Mucosa of descending colon (tissue), 3 donors: ENCODE results near the gene MOV10. TPM values are rescaled to one million over a fixed set of nuclear protein-coding genes. Genes with fewer than 3 reads are reported as not detected.

Experiments
- ATAC-seq: fragments of 200-7000 bp; cut with Tn5 transposase; one replicate; pipeline ENCODE4 v1.9.1; 2020; ENCODE audit warnings: mild to moderate bottlenecking, moderate library complexity
- DNase-seq, 3 donors: peaks; one replicate each; pipeline ENCODE4 v3.0.0-alpha.2; 2020
- H3K36me3 ChIP-seq: fragments of 200-600 bp; one replicate; pipeline ENCODE4 v1.8.0; 2021; ENCODE audit warnings: low read depth, mild to moderate bottlenecking
- H3K4me1 ChIP-seq: fragments of 200-600 bp; one replicate; pipeline ENCODE4 v1.8.0; 2021; ENCODE audit warnings: low read depth, mild to moderate bottlenecking
- H3K4me3 ChIP-seq: fragments of 200-600 bp; one replicate; pipeline ENCODE4 v1.8.0; 2021; ENCODE audit warnings: mild to moderate bottlenecking
- H3K9me3 ChIP-seq: fragments of 200-600 bp; one replicate; pipeline ENCODE4 v1.8.0; 2021; ENCODE audit warnings: mild to moderate bottlenecking
- CTCF ChIP-seq: fragments of 200-600 bp; IDR thresholded peaks from one replicate; pipeline ENCODE4 v1.8.0; 2022; ENCODE audit warnings: antibody characterized with exemption, mild to moderate bottlenecking
- intact Hi-C, 2 donors: fragments of 100-400 bp; cut with DNase I in 1 of 2; cut with micrococcal nuclease in 1 of 2; formaldehyde crosslinking; loops; one replicate each; pipeline versions ENCODE4 v1.11.0 to v1.11.1; 2022; cut with DNase I, micrococcal nuclease
- total RNA-seq, 3 donors: library from RNA; stranded (reverse); fragmentation: NEBNext Ultra II Directional in 2 of 3; extraction: Animal tissue kit (Norgen Biotek cat#: 25700) in 2 of 3; gene quantifications; one replicate each; pipeline versions ENCODE4 v1.2.1 to v1.2.4, GENCODE V29; 2021 to 2023
- donor health status: DM: no; HTN: no; CAD: no; lungs with moderate emphysema.
- donor health status: DM: no; HTN: no; CAD: no.
- donor health status: DM: no; HTN: yes; CAD: no.

Gene MOV10
- total RNA-seq, 3 donors from 2014 or later: 66.4 to 85.2 (median 77.6) TPM

- ATAC-seq (no peak), DNase-seq (no peak)
- Histone ChIP-seq H3K4me1 (no peaks in the 10 kb centered on the region), H3K4me3 (no peak overlapping the region), H3K36me3 (no peaks in the 10 kb centered on the region), H3K9me3 (no peaks in the 10 kb centered on the region)
- intact Hi-C loops: no loop called here
- TF ChIP-seq CTCF: no peak
Observed at GRCh38 chr1:112651205-112651604, 23.3 kb upstream of the MOV10 start.

- H3K4me1 ChIP-seq: no peaks in the 10 kb centered on the region
- no peak for TF ChIP-seq CTCF
- peaks cover 13% of the 10 kb centered on the region for H3K36me3 ChIP-seq
- no peaks in the 10 kb centered on the region for H3K9me3 ChIP-seq
- ATAC-seq (no peak), DNase-seq (no peak)
- intact Hi-C loops: no loop called here
- H3K4me3 ChIP-seq: no peak overlapping the region
Observed at GRCh38 chr1:112665857-112666256, 8.6 kb upstream of the MOV10 start.

- DNase-seq (no peak), ATAC-seq (no peak)
- intact Hi-C loops: no loop called here
- no peak for TF ChIP-seq CTCF
- Histone ChIP-seq H3K4me3 (no peak overlapping the region), H3K9me3 (no peaks in the 10 kb centered on the region), H3K4me1 (no peaks in the 10 kb centered on the region), H3K36me3 (peaks cover 2% of the 10 kb centered on the region)
Observed at GRCh38 chr1:112666946-112667345, 7.5 kb upstream of the MOV10 start.

GRCh38 chr1:112672009-112672408, 2.5 kb upstream of the MOV10 start:
- no peak for TF ChIP-seq CTCF
- Histone ChIP-seq H3K36me3 (no peaks in the 10 kb centered on the region), H3K4me1 (peaks cover 9% of the 10 kb centered on the region), H3K4me3 (no peak overlapping the region), H3K9me3 (no peaks in the 10 kb centered on the region)
- DNase-seq: no peak
- ATAC-seq: no peak
- intact Hi-C loops: no loop called here

GRCh38 chr1:112672842-112673241, 1.6 kb upstream of the MOV10 start:
- Histone ChIP-seq H3K4me3 (no peak overlapping the region), H3K9me3 (no peaks in the 10 kb centered on the region), H3K4me1 (peaks cover 9% of the 10 kb centered on the region), H3K36me3 (no peaks in the 10 kb centered on the region)
- no peak for TF ChIP-seq CTCF
- no peak for ATAC-seq
- intact Hi-C loops: no loop called here
- no peak for DNase-seq
